Activated CD8-positive, alpha-beta T cell treated with anti-CD3 and anti-CD28 coated beads, Interleukin-2, amount 10 ng/mL, durations not matched to agents 7 days and 5 days (primary cell): ENCODE data around the gene TARS1. TPM values are rescaled to one million over a fixed set of nuclear protein-coding genes. Genes with fewer than 3 reads are reported as not detected.
A peak's percentile ranks its signal among the peaks of the same experiment; 100 is the strongest.

ENCODE experiments used
- ATAC-seq: fragments of 150-1000 bp; cut with Tn5 transposase; one replicate; pipeline ENCODE4 v1.10.0; 2021; ENCODE audit warnings: moderate library complexity
- CTCF ChIA-PET: fragments of 350-600 bp; sonication (Branson Sonifier 250); formaldehyde crosslinking; loops from one replicate; lab custom pipeline; 2021; ENCODE audit warnings: antibody characterized with exemption; lab: Charles Lee
- POLR2A ChIA-PET: fragments of 350-600 bp; sonication (Branson Sonifier 250); formaldehyde crosslinking; loops from one replicate; lab custom pipeline; 2021; ENCODE audit warnings: antibody characterized with exemption; lab: Charles Lee
- DNase-seq: peaks from one replicate; pipeline ENCODE4 v3.0.0-alpha.2; 2020
- H3K27ac Mint-ChIP-seq: one replicate; pipeline ENCODE4 v1.8.0; 2021; ENCODE audit warnings: mild to moderate bottlenecking, mixed read lengths
- H3K27me3 Mint-ChIP-seq: one replicate; pipeline ENCODE4 v1.8.0; 2021; ENCODE audit warnings: low read depth, mixed read lengths
- H3K36me3 Mint-ChIP-seq: one replicate; pipeline ENCODE4 v1.8.0; 2021; ENCODE audit warnings: low read depth, mixed read lengths
- H3K4me1 Mint-ChIP-seq: one replicate; pipeline ENCODE4 v1.8.0; 2021; ENCODE audit warnings: low read depth, mixed read lengths
- H3K4me3 Mint-ChIP-seq: one replicate; pipeline ENCODE4 v1.8.0; 2021; ENCODE audit warnings: mild to moderate bottlenecking, mixed read lengths
- H3K9me3 Mint-ChIP-seq: one replicate; pipeline ENCODE4 v1.8.0; 2022; ENCODE audit warnings: mixed read lengths; ENCODE audit not compliant: insufficient read depth
- total RNA-seq, 2 experiments: library from RNA; stranded (reverse); gene quantifications; one replicate each; pipeline ENCODE4 v1.2.3, GENCODE V29; 2021

The TARS1 gene
- total RNA-seq, 2 experiments from 2014 or later: 180 to 189 TPM

DNA sequence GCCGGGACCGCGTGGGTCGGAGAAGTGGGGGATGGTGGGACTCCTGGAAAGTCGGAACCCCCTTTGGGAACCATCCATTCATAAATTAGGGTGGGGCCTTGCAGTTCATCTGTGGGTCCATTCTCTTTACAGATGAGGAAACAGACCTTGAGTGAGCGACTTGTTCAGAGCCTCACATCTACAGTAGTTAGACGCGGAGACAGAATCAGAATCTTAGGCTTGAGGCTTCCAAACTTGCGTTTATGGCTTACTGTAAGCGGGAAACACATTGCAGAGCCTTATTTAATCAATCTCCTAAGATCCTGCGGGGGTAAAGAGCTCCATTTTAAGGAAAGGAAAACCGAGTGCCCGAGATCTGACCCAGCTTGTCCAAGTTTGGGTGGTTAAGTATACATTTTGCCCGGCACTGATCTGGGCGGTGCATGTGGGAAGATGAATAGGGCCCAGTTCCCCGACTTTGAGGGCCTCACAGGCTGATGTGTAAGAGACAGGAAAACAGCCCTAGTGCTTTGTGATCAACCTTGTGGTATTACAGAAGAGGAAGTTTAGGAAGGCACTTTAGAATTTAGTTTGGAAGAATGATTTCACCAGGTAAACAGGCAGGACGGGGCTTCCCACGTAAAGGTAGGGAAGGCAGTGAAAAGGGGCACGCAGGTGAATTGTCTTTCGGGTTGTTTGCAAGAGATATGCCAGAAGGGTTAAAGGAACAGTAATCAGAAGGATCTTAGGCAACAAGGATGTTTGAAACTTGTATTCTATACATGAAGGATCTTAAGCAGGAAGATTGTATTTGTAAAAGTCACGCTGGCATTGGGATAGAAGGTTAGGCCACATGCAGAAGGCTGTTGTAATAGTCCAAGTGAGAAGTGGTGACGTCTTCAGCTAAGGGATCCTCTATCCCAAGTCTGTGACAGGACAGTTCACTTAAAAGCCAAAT lies 744 bp downstream of the TARS1 start:
- H3K27me3 Mint-ChIP-seq: no peaks in the 10 kb centered on the region
- H3K4me1 Mint-ChIP-seq: peaks cover 34% of the 10 kb centered on the region
- H3K9me3 Mint-ChIP-seq: no peaks in the 10 kb centered on the region
- peaks cover 29% of the 10 kb centered on the region for H3K36me3 Mint-ChIP-seq
- ATAC-seq (peak; percentile 45), DNase-seq (peak; percentile 43)
- ChIA-PET POLR2A (interaction anchor here (1.2 to 2.2 kb wide), 2 partner anchors 11 to 16 kb away, joined by 3 to 12 read pairs; no protein-coding TSS in a partner anchor), CTCF (no interaction called here)
- no peak overlapping the region for H3K4me3 Mint-ChIP-seq
- no peak overlapping the region for H3K27ac Mint-ChIP-seq

DNA sequence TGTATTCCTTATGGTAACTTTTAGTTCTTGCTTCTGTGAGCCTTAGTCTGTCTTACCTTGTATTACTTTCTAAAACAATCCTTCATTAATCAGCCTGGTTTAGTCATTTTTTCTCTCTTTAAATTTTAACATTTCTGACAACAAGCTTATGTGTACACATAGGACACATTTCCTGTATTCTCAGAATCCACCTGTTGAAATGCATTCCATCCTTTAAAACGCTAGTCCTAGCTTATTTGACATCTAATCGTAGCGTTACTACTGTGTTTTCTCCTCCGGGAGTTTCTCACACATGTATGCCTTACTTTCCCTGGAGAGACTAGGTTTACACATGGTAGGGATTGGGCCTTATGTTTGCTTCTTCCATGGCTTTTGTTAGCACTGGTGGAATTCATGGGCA lies 3.8 kb downstream of the TARS1 start:
- Mint-ChIP-seq H3K9me3 (no peaks in the 10 kb centered on the region), H3K4me1 (peaks cover 46% of the 10 kb centered on the region), H3K36me3 (peaks cover 55% of the 10 kb centered on the region), H3K4me3 (peak overlapping the region; percentile 16), H3K27ac (peak overlapping the region; percentile 39), H3K27me3 (no peaks in the 10 kb centered on the region)
- CTCF ChIA-PET: interaction anchor here (0.7 kb wide), 1 partner anchor 568 kb away, joined by 3 read pairs; no protein-coding TSS in a partner anchor
- DNase-seq (no peak), ATAC-seq (no peak)
- POLR2A ChIA-PET: no interaction called here

DNA sequence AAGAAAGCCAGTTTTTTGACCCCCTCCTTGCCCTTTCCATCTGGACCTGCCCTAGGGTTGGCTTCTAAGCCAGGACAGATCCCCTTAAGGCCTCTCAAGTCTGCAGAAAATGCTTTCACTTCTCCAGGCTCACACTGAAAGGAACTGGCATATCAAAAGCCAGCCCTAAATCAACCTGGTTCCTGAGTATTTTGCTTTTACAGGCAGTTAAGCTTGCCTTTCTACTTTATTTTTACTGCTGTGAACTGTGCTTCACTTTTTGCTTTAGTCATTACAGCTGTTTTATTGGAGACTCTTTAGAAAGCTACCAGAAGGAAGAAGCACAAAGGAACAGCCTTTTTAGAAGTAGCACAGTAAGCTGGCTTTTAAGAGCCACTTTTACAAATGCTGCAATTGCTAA lies 5.0 kb downstream of the TARS1 start:
- Mint-ChIP-seq H3K9me3 (no peaks in the 10 kb centered on the region), H3K4me1 (peaks cover 46% of the 10 kb centered on the region), H3K27me3 (no peaks in the 10 kb centered on the region), H3K4me3 (no peak overlapping the region), H3K27ac (no peak overlapping the region), H3K36me3 (peaks cover 58% of the 10 kb centered on the region)
- no peak for ATAC-seq
- CTCF ChIA-PET: no interaction called here
- DNase-seq: no peak
- POLR2A ChIA-PET: no interaction called here

DNA sequence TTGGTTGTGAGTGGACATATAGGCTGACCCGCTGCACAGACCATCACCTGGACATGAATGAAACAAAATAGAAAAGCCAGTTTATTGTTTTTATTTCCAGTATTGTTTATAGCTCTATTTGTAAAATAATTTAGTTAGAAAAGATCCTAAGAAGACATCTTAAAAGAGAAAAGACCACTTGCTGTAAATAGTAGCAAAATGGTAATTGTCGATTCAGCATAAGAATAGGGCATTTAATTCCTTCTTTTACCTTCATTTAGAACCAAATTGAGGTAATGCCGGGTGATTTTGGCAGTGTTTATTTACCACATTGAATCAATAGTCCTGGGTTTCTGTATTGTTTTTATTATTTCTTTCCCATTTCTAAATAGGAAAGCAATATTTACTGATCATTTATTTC lies 7.4 kb downstream of the TARS1 start:
- ATAC-seq (no peak), DNase-seq (no peak)
- ChIA-PET POLR2A (no interaction called here), CTCF (interaction anchor here (1.5 kb wide), 1 partner anchor 487 kb away, joined by 3 read pairs; no protein-coding TSS in a partner anchor)
- no peaks in the 10 kb centered on the region for H3K27me3 Mint-ChIP-seq
- peaks cover 63% of the 10 kb centered on the region for H3K36me3 Mint-ChIP-seq
- no peaks in the 10 kb centered on the region for H3K9me3 Mint-ChIP-seq
- H3K4me1 Mint-ChIP-seq: peaks cover 44% of the 10 kb centered on the region
- no peak overlapping the region for H3K4me3 Mint-ChIP-seq
- no peak overlapping the region for H3K27ac Mint-ChIP-seq

DNA sequence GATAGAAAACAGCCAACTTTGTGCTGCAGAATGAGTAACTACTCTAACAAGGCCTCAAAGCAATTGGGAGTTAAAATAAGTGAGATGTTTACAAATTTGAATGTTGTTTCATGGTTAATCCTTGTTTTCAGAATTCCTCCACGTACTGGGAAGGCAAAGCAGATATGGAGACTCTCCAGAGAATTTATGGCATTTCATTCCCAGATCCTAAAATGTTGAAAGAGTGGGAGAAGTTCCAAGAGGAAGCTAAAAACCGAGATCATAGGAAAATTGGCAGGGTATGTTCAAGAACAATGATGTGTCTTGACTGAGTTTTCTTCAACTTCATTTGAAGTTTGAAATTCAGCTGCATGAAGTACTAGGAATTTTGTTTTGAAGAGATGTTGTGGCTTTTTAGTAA lies 16.4 kb downstream of the TARS1 start:
- Mint-ChIP-seq H3K4me3 (no peak overlapping the region), H3K4me1 (peaks cover 2% of the 10 kb centered on the region), H3K27me3 (no peaks in the 10 kb centered on the region), H3K27ac (no peak overlapping the region), H3K9me3 (no peaks in the 10 kb centered on the region), H3K36me3 (peaks cover 74% of the 10 kb centered on the region)
- ChIA-PET CTCF (no interaction called here), POLR2A (no interaction called here)
- ATAC-seq: no peak
- no peak for DNase-seq

DNA sequence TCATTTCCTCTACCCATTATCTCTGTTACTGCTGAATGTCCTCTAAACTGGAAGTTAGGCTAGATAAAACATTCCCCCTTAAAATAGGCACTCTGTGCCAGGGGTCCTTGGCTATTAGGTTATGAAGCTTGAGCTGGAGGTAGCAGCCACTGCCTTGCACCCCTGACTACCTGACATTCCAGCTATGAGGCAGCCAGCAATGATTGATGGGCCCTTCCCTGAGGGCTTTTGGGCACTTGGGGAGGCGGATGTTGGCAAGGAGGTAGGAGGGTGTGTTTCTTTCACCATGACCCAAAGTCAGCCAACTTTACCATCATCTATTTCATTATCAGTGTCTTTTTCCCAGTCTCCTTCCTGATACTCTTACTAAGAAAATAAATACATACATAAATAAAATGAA lies 17.1 kb downstream of the TARS1 start:
- H3K36me3 Mint-ChIP-seq: peaks cover 74% of the 10 kb centered on the region
- ChIA-PET CTCF (interaction anchor here (1.0 kb wide), 1 partner anchor 22 kb away, joined by 4 read pairs; no protein-coding TSS in a partner anchor), POLR2A (interaction anchor here (0.9 kb wide), 1 partner anchor 16 kb away, joined by 3 read pairs; no protein-coding TSS in a partner anchor)

DNA sequence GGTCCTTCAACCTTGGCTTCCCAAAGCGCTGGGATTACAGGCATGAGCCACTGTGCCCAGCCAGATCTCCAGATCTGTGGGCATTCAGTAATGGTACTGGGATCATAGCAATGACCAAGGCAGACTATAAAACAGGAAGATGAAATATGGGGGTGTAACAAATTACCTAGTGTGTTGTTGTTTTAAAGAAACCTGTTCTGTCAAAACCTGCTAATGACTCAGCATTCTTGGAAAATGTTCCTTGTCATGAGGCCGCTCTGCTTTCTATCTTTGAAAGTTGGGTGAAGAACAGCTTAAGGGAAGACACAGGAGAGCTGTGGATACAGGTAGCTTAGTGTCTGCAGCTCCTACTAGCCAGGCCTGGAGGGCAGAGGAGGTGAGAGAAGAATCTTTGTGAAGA lies 19.4 kb downstream of the TARS1 start:
- no peak for DNase-seq
- POLR2A ChIA-PET: interaction anchor here (1.1 kb wide), 1 partner anchor 20 kb away, joined by 3 read pairs; the partner anchor contains the start of gene TARS1
- Mint-ChIP-seq H3K4me1 (no peaks in the 10 kb centered on the region), H3K9me3 (no peaks in the 10 kb centered on the region), H3K36me3 (peaks cover 72% of the 10 kb centered on the region), H3K4me3 (no peak overlapping the region), H3K27ac (no peak overlapping the region), H3K27me3 (no peaks in the 10 kb centered on the region)
- ATAC-seq: no peak
- CTCF ChIA-PET: no interaction called here

More for the DNA sequence above, 17.1 kb downstream of the TARS1 start:
- Mint-ChIP-seq H3K4me3 (no peak overlapping the region), H3K9me3 (no peaks in the 10 kb centered on the region), H3K27ac (no peak overlapping the region), H3K4me1 (no peaks in the 10 kb centered on the region), H3K27me3 (no peaks in the 10 kb centered on the region)
- DNase-seq (no peak), ATAC-seq (no peak)

DNA sequence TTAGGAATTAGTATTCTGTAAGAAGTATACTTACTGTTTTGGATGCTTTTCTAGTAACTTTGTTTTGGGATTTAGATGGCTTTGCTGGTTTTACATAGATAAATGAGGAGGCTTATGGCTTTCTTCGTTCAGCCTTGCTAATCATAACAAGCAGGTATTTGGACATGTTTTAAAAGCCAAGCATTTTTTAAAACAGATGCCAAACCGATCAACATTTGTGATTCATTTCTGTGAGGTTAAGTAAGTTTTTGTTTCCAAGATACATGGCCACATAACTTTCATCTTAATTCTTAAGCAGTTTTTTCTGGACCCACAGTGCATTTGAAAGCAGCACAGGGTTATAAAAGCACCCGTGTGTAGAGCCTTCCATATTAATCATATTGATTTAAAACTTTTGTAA lies 21.7 kb downstream of the TARS1 start:
- H3K4me3 Mint-ChIP-seq: no peak overlapping the region
- H3K4me1 Mint-ChIP-seq: no peaks in the 10 kb centered on the region
- DNase-seq (no peak), ATAC-seq (no peak)
- H3K27ac Mint-ChIP-seq: no peak overlapping the region
- ChIA-PET POLR2A (no interaction called here), CTCF (no interaction called here)
- no peaks in the 10 kb centered on the region for H3K9me3 Mint-ChIP-seq
- H3K27me3 Mint-ChIP-seq: no peaks in the 10 kb centered on the region
- peaks cover 69% of the 10 kb centered on the region for H3K36me3 Mint-ChIP-seq

DNA sequence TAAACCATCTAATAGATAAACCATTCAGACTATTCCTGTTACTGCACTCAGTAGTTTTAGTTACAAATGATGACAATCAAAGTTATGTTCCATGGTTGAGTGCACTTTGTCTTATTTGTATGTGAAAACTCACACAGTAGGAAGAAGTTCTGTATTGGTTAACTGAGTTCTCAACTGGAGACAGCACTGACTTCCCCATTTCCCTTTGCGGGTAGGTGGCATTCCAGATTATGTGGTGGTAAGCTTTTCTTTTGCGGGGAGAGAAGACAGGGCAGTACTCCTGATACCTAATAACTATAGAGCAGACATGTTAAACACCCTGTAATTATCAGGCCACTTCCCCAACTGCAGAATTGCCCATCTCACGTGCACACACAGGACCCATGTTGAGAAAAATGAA lies 24.4 kb downstream of the TARS1 start:
- H3K9me3 Mint-ChIP-seq: no peaks in the 10 kb centered on the region
- CTCF ChIA-PET: interaction anchor here (0.7 kb wide), 1 partner anchor 16 kb away, joined by 4 read pairs; no protein-coding TSS in a partner anchor

DNA sequence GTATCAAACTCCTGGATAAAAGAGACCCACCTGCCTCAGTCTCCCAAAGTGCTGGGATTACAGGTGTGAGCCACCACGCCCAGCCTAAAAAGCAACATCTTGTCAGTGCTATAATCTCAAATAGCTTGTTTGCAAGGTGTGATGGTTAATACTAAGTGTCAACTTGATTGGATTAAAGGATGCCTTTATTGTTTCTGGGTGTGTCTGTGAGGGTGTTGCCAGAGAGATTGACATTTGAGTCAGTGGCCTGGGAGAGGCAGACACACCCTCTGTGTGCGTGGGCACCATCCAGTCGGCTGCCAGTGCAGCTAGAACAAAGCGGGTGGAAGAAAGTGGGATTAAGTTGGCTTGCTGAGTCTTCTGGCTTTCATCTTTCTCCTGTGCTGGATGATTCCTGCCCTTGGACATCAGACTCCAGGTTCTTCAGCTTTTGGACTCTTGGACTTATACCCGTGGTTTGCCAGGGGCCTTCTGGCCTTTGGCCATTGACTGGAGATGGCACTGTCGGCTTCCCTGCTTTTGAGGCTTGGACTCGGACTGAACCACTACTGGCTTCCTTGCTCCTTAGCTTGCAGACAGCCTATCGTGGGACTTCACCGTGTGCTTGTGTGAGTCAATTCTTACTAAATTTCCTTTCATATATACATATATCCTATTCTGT lies 28.1 kb downstream of the TARS1 start:
- no peaks in the 10 kb centered on the region for H3K4me1 Mint-ChIP-seq
- H3K4me3 Mint-ChIP-seq: no peak overlapping the region
- H3K36me3 Mint-ChIP-seq: peaks cover 73% of the 10 kb centered on the region
- H3K27ac Mint-ChIP-seq: no peak overlapping the region
- ChIA-PET CTCF (interaction anchor here (1.5 kb wide), 1 partner anchor 501 kb away, joined by 5 read pairs; no protein-coding TSS in a partner anchor), POLR2A (no interaction called here)
- no peak for ATAC-seq
- no peak for DNase-seq
- H3K27me3 Mint-ChIP-seq: no peaks in the 10 kb centered on the region
- H3K9me3 Mint-ChIP-seq: peaks cover 6% of the 10 kb centered on the region

More for the DNA sequence above, 24.4 kb downstream of the TARS1 start:
- DNase-seq (no peak), ATAC-seq (no peak)
- peaks cover 70% of the 10 kb centered on the region for H3K36me3 Mint-ChIP-seq
- no peak overlapping the region for H3K27ac Mint-ChIP-seq
- POLR2A ChIA-PET: no interaction called here
- no peaks in the 10 kb centered on the region for H3K4me1 Mint-ChIP-seq
- H3K27me3 Mint-ChIP-seq: no peaks in the 10 kb centered on the region
- no peak overlapping the region for H3K4me3 Mint-ChIP-seq

DNA sequence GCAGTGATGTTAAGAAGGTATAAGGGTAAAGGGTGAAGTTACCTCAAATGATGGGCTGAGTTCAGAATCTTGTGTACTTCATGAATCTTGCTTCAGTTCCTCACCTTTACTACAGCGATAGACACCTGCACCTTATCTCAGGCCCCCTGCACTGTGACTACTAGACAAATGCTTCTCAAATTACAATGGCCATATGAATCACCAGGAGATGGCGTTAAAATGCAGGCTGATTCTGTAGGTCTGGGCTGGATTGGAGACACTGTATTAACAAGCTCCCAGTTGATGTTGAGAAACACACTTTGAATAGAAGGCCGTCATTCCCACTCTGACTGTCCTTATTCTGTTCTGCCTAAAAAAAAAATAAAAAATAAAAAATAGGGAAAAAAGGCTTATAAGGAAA lies 29.8 kb downstream of the TARS1 start:
- no peaks in the 10 kb centered on the region for H3K4me1 Mint-ChIP-seq
- ChIA-PET POLR2A (no interaction called here), CTCF (interaction anchor here (1.3 to 1.5 kb wide), 2 partner anchors 465 to 499 kb away, joined by 5 read pairs; partner anchors contain the start of gene RXFP3)
- no peak overlapping the region for H3K4me3 Mint-ChIP-seq
- ATAC-seq (peak; percentile 23), DNase-seq (no peak)
- H3K36me3 Mint-ChIP-seq: peaks cover 82% of the 10 kb centered on the region
- peaks cover 13% of the 10 kb centered on the region for H3K9me3 Mint-ChIP-seq
- H3K27ac Mint-ChIP-seq: no peak overlapping the region
- H3K27me3 Mint-ChIP-seq: no peaks in the 10 kb centered on the region
